Smooth muscle cell of the umbilical artery (primary cell): ENCODE results near the gene CACNA1D. TPM values are rescaled to one million over a fixed set of nuclear protein-coding genes. Genes with fewer than 3 reads are reported as not detected.

Source experiments
- total RNA-seq: library from RNA; depleted of rRNA; stranded (reverse); fragments of >200 nt; gene quantifications from 2 replicates; pipeline ENCODE4 v1.2.3, GENCODE V29; 2014

The CACNA1D gene
- not detected in 2 replicates for total RNA-seq

GRCh38 chr3:53493963-53494791, at the start of gene CACNA1D:
CACNA1D (plus strand) TSS chr3:53494611; CDS start chr3:53495167, 556 bp downstream.

GRCh38 chr3:53846134-53846850, 351.9 kb downstream of the CACNA1D start, which contains the start of the genes CHDH and IL17RB:
CHDH (minus strand) TSS chr3:53846419; CDS start chr3:53824008, 22,411 bp downstream.
IL17RB (plus strand) TSS chr3:53846568; CDS start chr3:53846589, 21 bp downstream.

Other genes with a start within 250 kb of the CACNA1D start
- gene TKT, start 238.6 kb upstream of the CACNA1D start, total RNA-seq, result 241 and 391 TPM in 2 replicates
- 10.7 and 13.8 TPM in 2 replicates for gene DCP1A, start 147.1 kb upstream of the CACNA1D start, total RNA-seq